GF-D8 (cell line): ENCODE results near the gene FAM168A.
"Not testable (repeated sequence)": the region's sequence is repeated elsewhere in the genome, so short reads cannot be mapped to it uniquely, and the experiment has no call there.

ENCODE experiments used
- DNase-seq: peaks from one replicate; lab custom pipeline; 2025; lab: John Stamatoyannopoulos, UW

Gene FAM168A

GRCh38 chr11:73467505-73467904 lies 130.4 kb downstream of the FAM168A start:
- no peak for DNase-seq

GRCh38 chr11:73466643-73467042 lies 131.3 kb downstream of the FAM168A start:
- DNase-seq: no peak

- DNase-seq: no peak
These were observed 132.0 kb downstream of the FAM168A start for GRCh38 chr11:73465871-73466270.

- no peak for DNase-seq
These were observed 132.8 kb downstream of the FAM168A start for GRCh38 chr11:73465023-73465675.

- DNase-seq: no peak
These were observed 133.6 kb downstream of the FAM168A start for GRCh38 chr11:73464347-73464746.

GRCh38 chr11:73463359-73463758 lies 134.6 kb downstream of the FAM168A start:
- no peak for DNase-seq

- DNase-seq: no peak
These were observed 135.9 kb downstream of the FAM168A start for GRCh38 chr11:73461964-73462363.

GRCh38 chr11:73461335-73461840 lies 136.5 kb downstream of the FAM168A start:
- no peak for DNase-seq

- DNase-seq: no peak
These were observed 139.7 kb downstream of the FAM168A start for GRCh38 chr11:73458201-73458600.

- no peak for DNase-seq
These were observed 142.9 kb downstream of the FAM168A start for GRCh38 chr11:73454987-73455386.

- DNase-seq: no peak
These were observed 144.3 kb downstream of the FAM168A start for GRCh38 chr11:73453562-73453961.

- no peak for DNase-seq
These were observed 145.2 kb downstream of the FAM168A start for GRCh38 chr11:73452726-73453125.

- DNase-seq: no peak
These were observed 146.0 kb downstream of the FAM168A start for GRCh38 chr11:73451896-73452295.

- no peak for DNase-seq
These were observed 151.1 kb downstream of the FAM168A start for GRCh38 chr11:73446766-73447165.

GRCh38 chr11:73445980-73446379 lies 151.9 kb downstream of the FAM168A start:
- DNase-seq: no peak

GRCh38 chr11:73439002-73439843 lies 158.7 kb downstream of the FAM168A start:
- no peak for DNase-seq

- DNase-seq: not testable (repeated sequence)
These were observed 161.1 kb downstream of the FAM168A start for GRCh38 chr11:73436859-73437258.

- no peak for DNase-seq
These were observed 166.5 kb downstream of the FAM168A start for GRCh38 chr11:73431396-73431795.

GRCh38 chr11:73430326-73430725 lies 167.6 kb downstream of the FAM168A start:
- DNase-seq: no peak

- no peak for DNase-seq
These were observed 168.7 kb downstream of the FAM168A start for GRCh38 chr11:73429121-73429750.

GRCh38 chr11:73428699-73429098 lies 169.2 kb downstream of the FAM168A start:
- no peak for DNase-seq

- no peak for DNase-seq
These were observed 169.7 kb downstream of the FAM168A start for GRCh38 chr11:73428227-73428626.
